Aorta (tissue), 5 donors: Measurements from ENCODE around the gene RER1. TPM values are rescaled to one million over a fixed set of nuclear protein-coding genes. Genes with fewer than 3 reads are reported as not detected.

Source experiments
- ATAC-seq: fragments of 200-7000 bp; cut with Tn5 transposase; one replicate; pipeline ENCODE4 v1.9.1; 2022; ENCODE audit warnings: moderate library complexity; ENCODE audit not compliant: low FRiP score
- DNase-seq, 2 donors: peaks; one replicate each; pipeline ENCODE4 v3.0.0-alpha.2; 2020
- H3K27ac ChIP-seq, 2 donors: one replicate each; pipeline ENCODE4 v1.5.1; 2013; ENCODE audit warnings: low read length in 2 of 2, mild to moderate bottlenecking in 2 of 2, moderate library complexity in 2 of 2, control low read depth in 1 of 2, inconsistent platforms in 1 of 2, low read depth in 1 of 2
- H3K27me3 ChIP-seq, 2 donors: one replicate each; pipeline ENCODE4 v1.6.1; 2013; ENCODE audit warnings: control low read depth in 1 of 2, low read length in 1 of 2, mild to moderate bottlenecking in 1 of 2, moderate library complexity in 1 of 2; ENCODE audit not compliant: insufficient read depth in 2 of 2, control insufficient read depth in 1 of 2
- H3K36me3 ChIP-seq, 2 donors: one replicate each; pipeline ENCODE4 v1.6.1; 2013; ENCODE audit warnings: control low read depth in 1 of 2, low read length in 1 of 2, mild to moderate bottlenecking in 1 of 2; ENCODE audit not compliant: insufficient read depth in 2 of 2, control insufficient read depth in 1 of 2
- H3K4me1 ChIP-seq, 2 donors: one replicate each; pipeline ENCODE4 v1.6.1; 2013; ENCODE audit warnings: low read length in 2 of 2, control low read depth in 1 of 2, mild to moderate bottlenecking in 1 of 2, moderate library complexity in 1 of 2; ENCODE audit not compliant: insufficient read depth in 2 of 2, control insufficient read depth in 1 of 2
- H3K4me3 ChIP-seq, 2 donors: one replicate each; pipeline ENCODE4 v1.5.1; 2013; ENCODE audit warnings: low read length in 2 of 2, control low read depth in 1 of 2, mild to moderate bottlenecking in 1 of 2
- H3K9me3 ChIP-seq: one replicate; pipeline ENCODE4 v1.6.1; 2013; ENCODE audit warnings: mild to moderate bottlenecking, low read length; ENCODE audit not compliant: control insufficient read depth
- WGBS, 2 donors: extraction: QIAGEN DNeasy Blood & Tissue Kit; methylation state at CpG; one replicate each; pipeline ENCODE4 v1.1.7; 2013; 5-methylcytosine and 5-hydroxymethylcytosine counted together
- intact Hi-C, 2 donors: fragments of 100-400 bp; cut with DNase I; formaldehyde crosslinking; loops; one replicate each; pipeline versions ENCODE4 v1.14.2 to v1.15.0; 2022
- polyA plus RNA-seq, 2 donors: library from polyadenylated mRNA; stranded (reverse); fragments of 200-250 nt; gene quantifications; one replicate each; pipeline ENCODE4 v1.2.3, GENCODE V29; 2013
- total RNA-seq, 2 donors: library from RNA; stranded (reverse); fragmentation: NEBNext Ultra II Directional; extraction: Animal tissue kit (Norgen Biotek cat#: 25700); gene quantifications; one replicate each; pipeline ENCODE4 v1.2.1, GENCODE V29; 2021
- donor health status: healthy with polysubstance abuse.
- donor health status: Bipolar disorder and iron deficiency.
- donor health status: DM: no; HTN: no; CAD: no.
- donor health status: DM: no; HTN: no; CAD: no.
- donor health status: DM: yes; HTN: yes; CAD: no.

The RER1 gene
- total and polyA plus RNA-seq, 4 donors: 41.1 to 99.8 (median 83.4) TPM

DNA sequence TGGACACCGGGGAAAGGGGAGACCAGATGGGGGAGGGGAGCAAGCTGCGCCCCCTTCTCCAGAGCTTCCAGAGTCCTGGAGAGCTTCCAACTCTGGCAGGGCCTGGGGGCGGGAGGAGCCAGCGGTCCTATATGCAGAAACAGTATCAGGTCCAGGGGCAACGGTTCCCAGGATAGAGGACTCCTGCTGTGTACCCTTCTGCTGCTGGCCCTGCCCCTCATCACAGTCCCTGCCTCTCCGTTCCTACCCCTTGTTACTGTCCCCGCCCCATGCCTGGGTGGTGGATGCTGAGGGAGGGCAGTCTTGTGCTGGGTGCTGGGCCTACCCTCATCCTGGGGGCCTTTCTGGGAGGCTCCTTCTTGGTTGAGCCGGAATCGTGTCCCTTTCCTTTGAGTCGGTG is 39.9 kb downstream of the RER1 start:
- Histone ChIP-seq H3K4me3 (no peak overlapping the region), H3K9me3 (peaks cover 3% of the 10 kb centered on the region), H3K4me1 (no peaks in the 10 kb centered on the region), H3K36me3 (no peaks in the 10 kb centered on the region), H3K27me3 (no peaks in the 10 kb centered on the region), H3K27ac (no peak overlapping the region)
- no peak for DNase-seq
- intact Hi-C loops: no loop called here
- ATAC-seq: no peak
- WGBS, 2 donors: 41 to 46% methylated on average over 6 to 10 of the region's 10 CpGs

DNA sequence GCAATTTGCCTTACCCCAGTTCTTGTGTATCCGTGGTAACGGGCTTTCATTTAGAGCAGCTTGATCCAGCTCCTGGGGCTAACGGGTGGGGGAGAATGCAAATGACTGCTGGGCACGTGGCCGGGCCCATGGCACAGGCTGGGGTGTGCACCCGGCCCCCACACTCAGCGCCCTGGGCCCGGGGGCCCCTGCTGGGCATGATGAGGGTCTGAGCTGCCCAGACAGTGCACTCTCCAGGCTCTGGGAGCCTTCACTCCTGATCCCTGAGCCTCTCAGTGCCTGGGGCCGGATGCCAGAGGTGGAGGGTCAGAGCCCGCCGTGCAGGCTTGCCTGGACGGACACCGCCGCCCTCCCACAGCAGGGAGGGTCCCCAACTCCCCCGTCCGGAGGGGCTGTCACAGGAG is 40.8 kb downstream of the RER1 start:
- 19 to 21% methylated on average over 13 to 16 of the region's 16 CpGs for WGBS, 2 donors
- Histone ChIP-seq H3K9me3 (peaks cover 3% of the 10 kb centered on the region), H3K27me3 (no peaks in the 10 kb centered on the region), H3K36me3 (no peaks in the 10 kb centered on the region), H3K4me1 (no peaks in the 10 kb centered on the region), H3K27ac (no peak overlapping the region), H3K4me3 (no peak overlapping the region)
- intact Hi-C loops: no loop called here
- ATAC-seq: no peak
- no peak for DNase-seq

- ATAC-seq (no peak), DNase-seq (no peak)
- H3K4me1 ChIP-seq: no peaks in the 10 kb centered on the region
- H3K9me3 ChIP-seq: peaks cover 3% of the 10 kb centered on the region
- 67 to 73% methylated on average over 11 to 13 of the region's 13 CpGs for WGBS, 2 donors
- no peak overlapping the region for H3K27ac ChIP-seq
- H3K36me3 ChIP-seq: no peaks in the 10 kb centered on the region
- no peaks in the 10 kb centered on the region for H3K27me3 ChIP-seq
- intact Hi-C loops: no loop called here
- no peak overlapping the region for H3K4me3 ChIP-seq
Measured at GRCh38 chr1:2433196-2433595, 41.6 kb downstream of the RER1 start.

DNA sequence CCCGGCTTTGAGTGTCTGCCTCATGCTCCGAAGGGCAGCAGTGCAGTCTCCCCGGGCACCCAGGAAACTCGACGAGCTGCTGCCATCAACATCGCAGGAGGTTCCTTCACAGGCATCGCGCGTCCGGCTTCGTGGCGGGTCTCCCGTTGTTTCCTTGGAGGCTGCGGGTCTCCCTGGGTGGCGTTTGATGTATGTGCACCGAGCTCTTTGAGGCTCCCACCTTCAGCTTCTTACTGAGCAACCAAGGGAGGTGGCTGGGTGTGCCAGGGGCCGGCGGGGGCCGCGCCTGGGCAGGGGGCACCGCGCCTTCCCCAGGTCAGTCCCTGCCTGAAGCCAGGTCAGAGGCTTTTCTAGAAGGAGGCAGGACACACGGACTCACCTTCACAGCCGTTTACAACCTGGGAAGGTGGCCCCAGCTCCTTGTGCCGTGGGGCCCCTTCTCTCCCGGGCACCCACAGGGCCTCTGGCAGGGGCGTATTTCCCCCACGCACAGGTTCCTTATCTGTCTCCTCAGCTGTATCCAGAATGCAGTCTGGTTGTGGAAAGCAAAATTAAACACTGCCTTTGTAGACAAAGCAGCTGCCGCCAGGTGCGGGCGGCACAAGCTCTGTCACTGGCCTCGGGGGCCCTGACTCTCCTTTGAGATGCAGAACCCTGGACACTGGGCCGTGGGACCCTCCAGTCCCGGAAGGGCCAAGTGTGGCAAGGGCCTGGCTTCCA is 42.5 kb downstream of the RER1 start:
- H3K9me3 ChIP-seq: peaks cover 3% of the 10 kb centered on the region
- WGBS, 2 donors: 72 to 73% methylated on average over 34 of the region's 34 CpGs
- no peak overlapping the region for H3K4me3 ChIP-seq
- no peak overlapping the region for H3K27ac ChIP-seq
- H3K36me3 ChIP-seq: no peaks in the 10 kb centered on the region
- no peaks in the 10 kb centered on the region for H3K27me3 ChIP-seq
- DNase-seq (no peak), ATAC-seq (no peak)
- intact Hi-C loops: no loop called here
- no peaks in the 10 kb centered on the region for H3K4me1 ChIP-seq

DNA sequence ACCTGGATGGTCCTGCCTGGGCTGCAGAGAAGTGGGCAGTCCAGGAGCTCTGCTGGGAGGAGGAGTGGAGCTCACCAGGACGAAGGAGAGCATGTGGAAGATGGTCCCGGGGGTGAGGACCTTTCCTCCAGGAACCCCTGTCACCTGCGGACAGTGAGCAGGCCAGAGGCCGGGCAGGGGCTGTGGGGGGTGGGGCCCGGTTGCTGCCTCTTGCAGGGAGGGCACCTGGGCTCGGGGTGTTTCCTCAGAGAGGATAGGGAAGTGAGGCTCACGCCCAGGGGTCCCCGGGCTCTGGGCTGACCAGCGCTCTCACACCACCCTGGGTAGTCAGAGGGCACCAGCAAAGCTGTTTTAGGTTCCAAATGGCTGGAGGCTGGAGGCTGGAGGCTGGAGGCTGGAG is 43.5 kb downstream of the RER1 start:
- Histone ChIP-seq H3K9me3 (peaks cover under 1% of the 10 kb centered on the region), H3K27me3 (no peaks in the 10 kb centered on the region)
- 48 to 63% methylated on average over 8 to 9 of the region's 9 CpGs for WGBS, 2 donors

DNA sequence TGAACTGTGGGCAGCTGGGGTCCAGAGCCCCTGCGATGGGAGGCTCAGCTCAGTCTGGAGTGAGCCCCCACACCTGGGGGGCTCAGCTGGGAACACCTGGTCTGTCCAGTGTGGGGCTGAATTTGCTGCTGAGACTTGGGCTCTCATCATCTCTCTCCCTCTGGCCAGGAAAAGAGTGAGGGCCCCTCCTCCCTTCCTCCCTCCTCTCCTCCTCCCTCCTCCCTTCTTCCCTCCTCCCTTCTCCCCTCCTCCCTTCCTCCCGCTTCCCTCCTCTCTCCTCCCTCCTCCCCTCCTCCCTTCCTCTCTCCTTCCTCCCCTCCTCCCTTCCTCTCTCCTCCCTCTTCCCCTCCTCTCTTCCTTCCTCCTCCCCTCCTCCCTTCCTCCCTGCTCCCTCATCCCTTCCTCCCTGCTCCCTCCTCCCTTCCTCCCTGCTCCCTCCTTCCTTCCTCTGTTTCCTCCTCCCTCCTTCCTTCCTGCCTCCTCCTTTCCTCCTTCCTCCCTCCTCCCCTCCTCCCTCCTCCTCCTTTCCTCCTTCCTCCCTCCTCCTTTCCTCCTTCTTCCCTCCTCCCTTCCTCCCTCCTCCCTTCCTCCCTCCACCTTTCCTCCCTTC is 44.2 kb downstream of the RER1 start:
- no peaks in the 10 kb centered on the region for H3K27me3 ChIP-seq
- H3K4me1 ChIP-seq: no peaks in the 10 kb centered on the region
- no peak overlapping the region for H3K27ac ChIP-seq
- intact Hi-C loops: no loop called here
- H3K36me3 ChIP-seq: no peaks in the 10 kb centered on the region
- no peak overlapping the region for H3K4me3 ChIP-seq
- 52 to 67% methylated on average over 1 to 2 of the region's 2 CpGs for WGBS, 2 donors
- H3K9me3 ChIP-seq: no peaks in the 10 kb centered on the region
- DNase-seq (no peak), ATAC-seq (no peak)

More for the DNA sequence above, 43.5 kb downstream of the RER1 start:
- H3K4me3 ChIP-seq: no peak overlapping the region
- DNase-seq: no peak
- no peaks in the 10 kb centered on the region for H3K4me1 ChIP-seq
- ATAC-seq: no peak
- H3K36me3 ChIP-seq: no peaks in the 10 kb centered on the region
- intact Hi-C loops: no loop called here
- H3K27ac ChIP-seq: no peak overlapping the region

DNA sequence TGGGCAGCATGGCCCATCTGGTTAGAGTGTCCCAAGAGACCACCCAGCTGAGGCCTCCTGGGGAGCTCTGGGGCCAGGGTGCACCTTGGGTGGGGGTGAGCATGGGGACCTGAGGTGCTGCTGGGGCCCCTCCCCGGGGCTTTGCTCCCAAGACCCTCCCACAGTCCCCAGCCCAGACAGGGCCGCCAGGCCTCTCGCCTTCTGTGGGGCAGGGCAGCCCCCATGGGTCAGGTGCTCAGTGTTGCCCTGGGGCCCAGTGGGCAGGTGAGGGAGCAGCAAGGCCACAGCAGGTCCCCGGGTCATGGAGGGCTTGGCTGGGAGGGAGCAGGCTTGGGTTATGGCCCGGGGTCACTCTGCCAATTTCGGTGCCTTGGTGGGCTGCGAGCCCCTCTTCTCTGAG is 45.2 kb downstream of the RER1 start:
- 86% methylated on average over 7 of the region's 7 CpGs for WGBS, 2 donors

GRCh38 chr1:2437617-2438016 is 46.0 kb downstream of the RER1 start:
- ATAC-seq (no peak), DNase-seq (no peak)
- no peak overlapping the region for H3K27ac ChIP-seq
- H3K27me3 ChIP-seq: no peaks in the 10 kb centered on the region
- 84% methylated on average over 15 of the region's 15 CpGs for WGBS, 2 donors
- no peaks in the 10 kb centered on the region for H3K36me3 ChIP-seq
- H3K4me1 ChIP-seq: no peaks in the 10 kb centered on the region
- intact Hi-C loops: no loop called here
- H3K9me3 ChIP-seq: no peaks in the 10 kb centered on the region
- no peak overlapping the region for H3K4me3 ChIP-seq

More for the DNA sequence above, 45.2 kb downstream of the RER1 start:
- Histone ChIP-seq H3K9me3 (no peaks in the 10 kb centered on the region), H3K27ac (no peak overlapping the region), H3K27me3 (no peaks in the 10 kb centered on the region), H3K4me1 (no peaks in the 10 kb centered on the region), H3K36me3 (no peaks in the 10 kb centered on the region), H3K4me3 (no peak overlapping the region)
- ATAC-seq (no peak), DNase-seq (no peak)
- intact Hi-C loops: no loop called here

GRCh38 chr1:2438038-2438437 is 46.4 kb downstream of the RER1 start:
- no peaks in the 10 kb centered on the region for H3K4me1 ChIP-seq
- no peak for ATAC-seq
- H3K27me3 ChIP-seq: no peaks in the 10 kb centered on the region
- no peak for DNase-seq
- intact Hi-C loops: no loop called here
- no peaks in the 10 kb centered on the region for H3K36me3 ChIP-seq
- WGBS, 2 donors: 65 to 67% methylated on average over 15 of the region's 15 CpGs
- no peaks in the 10 kb centered on the region for H3K9me3 ChIP-seq
- H3K27ac ChIP-seq: no peak overlapping the region
- H3K4me3 ChIP-seq: no peak overlapping the region
